Activated T-cell treated with anti-CD3 and anti-CD28 coated beads, Interleukin-2, amount 50 U/mL, for 48 hours (primary cell): Measurements from ENCODE around the gene DST.
"Not testable (repeated sequence)": the region's sequence is repeated elsewhere in the genome, so short reads cannot be mapped to it uniquely, and the experiment has no call there.

Source experiments
- DNase-seq, 2 experiments: peaks; one replicate each; pipeline ENCODE4 v3.0.0-alpha.2; 2020

Gene DST

DNA sequence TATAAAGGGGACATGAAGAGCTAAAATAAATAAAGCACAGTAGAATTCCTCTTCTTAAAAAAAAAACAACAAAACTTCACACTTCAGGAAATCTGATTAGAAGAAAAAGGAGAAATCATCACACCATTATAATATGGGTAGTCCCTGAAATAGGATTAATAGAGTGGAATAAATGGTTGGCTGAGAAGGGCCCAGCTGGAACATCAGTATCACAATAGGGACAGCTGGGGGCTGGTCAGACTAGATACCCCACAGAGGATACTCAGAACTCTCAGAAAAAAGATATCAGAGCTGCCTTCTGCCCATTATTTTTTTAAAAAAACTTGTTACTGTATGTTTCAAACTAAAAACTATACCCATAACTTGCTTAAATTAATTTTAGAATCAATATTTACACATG lies 75.2 kb downstream of the DST start:
- DNase-seq: no peak

GRCh38 chr6:56562730-56563129 lies 80.0 kb downstream of the DST start:
- DNase-seq: not testable (repeated sequence)

- no peak for DNase-seq
Observed at GRCh38 chr6:56556751-56557540, 85.7 kb downstream of the DST start.

GRCh38 chr6:56555438-56555872 lies 87.2 kb downstream of the DST start:
- no peak for DNase-seq

GRCh38 chr6:56552187-56553130 lies 90.2 kb downstream of the DST start:
- DNase-seq: no peak

DNA sequence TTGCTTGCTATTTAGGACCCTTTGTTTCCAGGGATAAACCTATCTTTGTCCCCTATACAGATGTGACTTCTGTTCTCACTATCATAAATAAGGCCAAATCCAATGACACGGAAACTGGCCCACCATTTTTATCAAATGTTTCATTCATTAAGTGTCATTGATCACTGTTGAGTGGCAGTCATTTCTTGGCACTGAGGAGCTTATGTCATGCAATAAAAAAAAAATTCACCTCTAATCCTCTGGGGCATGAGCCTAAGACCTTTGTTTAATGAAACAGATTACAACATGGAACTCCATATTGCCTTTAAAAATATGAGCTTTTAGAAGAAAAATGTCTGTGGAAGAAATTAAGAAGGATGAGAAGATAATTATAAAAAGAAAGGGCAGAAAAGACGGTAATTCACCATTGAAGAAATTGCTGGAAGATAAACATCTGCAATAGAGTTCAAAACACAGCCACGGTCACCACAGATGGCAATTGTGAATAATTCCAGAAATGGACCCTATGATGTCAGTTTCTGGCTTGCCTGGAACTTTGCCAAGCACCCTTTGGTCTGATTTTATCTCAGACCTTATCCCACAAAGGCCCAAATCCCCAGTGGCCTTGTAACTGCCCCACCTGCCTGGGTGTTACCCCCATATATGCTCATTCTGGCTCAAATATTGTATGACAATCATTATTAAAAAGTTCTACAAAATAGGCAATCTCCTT lies 91.1 kb downstream of the DST start:
- no peak for DNase-seq

DNA sequence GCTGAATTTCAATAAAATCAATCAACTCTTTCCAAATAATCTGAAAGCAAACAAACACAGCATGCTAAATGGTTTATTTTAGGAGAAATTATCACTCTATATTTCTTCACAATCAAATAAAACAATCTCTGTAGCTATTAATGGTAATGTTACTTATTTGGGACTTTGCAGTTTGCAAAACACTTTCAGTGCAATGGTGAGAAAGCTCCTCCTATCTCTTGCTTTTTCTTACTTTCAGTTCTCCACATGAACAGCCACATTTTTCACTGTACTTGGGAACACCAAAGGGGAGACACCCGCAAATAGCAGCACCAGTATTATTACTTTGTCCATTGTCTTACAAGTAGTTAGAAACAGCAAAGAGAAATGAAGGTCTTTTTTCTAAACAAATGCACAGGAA lies 92.4 kb downstream of the DST start:
- DNase-seq: no peak

GRCh38 chr6:56549014-56549413 lies 93.7 kb downstream of the DST start:
- DNase-seq: no peak

DNA sequence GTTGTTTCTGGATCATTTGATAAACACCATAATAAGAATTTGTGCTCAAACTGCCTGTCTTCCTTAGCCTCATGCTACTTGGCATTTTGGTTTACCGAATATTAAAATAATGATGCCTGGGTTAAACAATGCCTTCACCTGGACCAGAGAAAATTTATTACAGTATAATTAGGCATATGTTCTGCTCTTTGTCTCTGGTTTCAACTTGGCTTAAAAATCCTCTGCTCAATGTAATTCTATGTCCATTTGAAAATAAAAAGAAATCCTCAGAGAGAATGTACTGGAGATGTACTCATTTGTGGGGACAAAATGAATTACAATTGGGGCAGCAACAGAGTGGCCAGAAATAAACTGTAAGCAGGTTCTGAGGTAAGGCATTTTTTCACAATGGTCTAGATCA lies 95.0 kb downstream of the DST start:
- DNase-seq: no peak

DNA sequence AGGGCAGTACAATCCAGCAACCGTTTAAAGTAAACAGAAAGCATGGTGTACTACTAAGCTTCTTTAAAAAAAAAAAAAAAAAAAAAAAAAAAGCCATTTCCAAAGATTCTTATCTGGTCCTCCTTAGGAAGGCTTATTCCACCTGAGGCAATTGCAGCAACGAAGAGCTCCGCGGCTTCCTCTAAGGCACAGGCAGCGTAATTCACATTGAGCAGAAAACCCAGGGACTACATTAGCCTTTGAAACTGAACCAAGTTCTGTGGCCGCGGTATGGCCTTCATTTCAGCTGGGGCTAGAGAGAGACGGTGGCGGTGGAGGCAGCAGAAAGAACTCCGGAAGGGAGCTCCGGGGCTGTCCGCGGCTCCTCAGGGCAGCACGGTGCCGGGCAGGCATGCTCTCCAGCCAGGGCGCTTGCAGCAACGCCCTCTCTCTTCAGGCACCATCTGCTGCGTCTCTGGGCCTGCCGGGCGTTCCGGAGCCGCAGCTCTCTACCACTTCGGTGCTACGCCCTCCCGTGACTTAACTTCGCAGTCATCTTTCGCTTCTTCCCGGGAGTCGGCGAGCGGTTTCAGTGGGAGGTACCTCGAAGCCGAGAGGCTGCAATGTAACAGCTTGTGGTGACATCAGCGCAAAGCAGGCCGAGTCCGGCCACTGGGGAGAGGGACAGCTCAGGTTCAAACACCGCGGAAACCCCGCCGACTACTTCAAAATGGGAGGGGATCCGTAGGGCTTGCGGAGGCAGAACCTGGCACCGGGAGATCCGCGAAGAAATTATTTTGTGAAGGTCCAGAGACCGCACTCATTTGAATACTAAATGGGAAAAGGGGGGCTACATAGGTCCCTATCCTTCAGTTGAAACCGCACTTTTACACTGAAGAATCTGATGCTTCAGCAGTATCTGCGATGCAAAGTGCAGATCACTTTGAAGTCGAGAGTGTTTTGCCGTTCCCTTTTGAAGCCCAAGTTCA lies 100.0 kb downstream of the DST start:
- peak; percentile 77 to 83 for DNase-seq

GRCh38 chr6:56541741-56542360 lies 100.8 kb downstream of the DST start:
- DNase-seq: no peak

- no peak for DNase-seq
Observed at GRCh38 chr6:56541030-56541600, 101.6 kb downstream of the DST start.

DNA sequence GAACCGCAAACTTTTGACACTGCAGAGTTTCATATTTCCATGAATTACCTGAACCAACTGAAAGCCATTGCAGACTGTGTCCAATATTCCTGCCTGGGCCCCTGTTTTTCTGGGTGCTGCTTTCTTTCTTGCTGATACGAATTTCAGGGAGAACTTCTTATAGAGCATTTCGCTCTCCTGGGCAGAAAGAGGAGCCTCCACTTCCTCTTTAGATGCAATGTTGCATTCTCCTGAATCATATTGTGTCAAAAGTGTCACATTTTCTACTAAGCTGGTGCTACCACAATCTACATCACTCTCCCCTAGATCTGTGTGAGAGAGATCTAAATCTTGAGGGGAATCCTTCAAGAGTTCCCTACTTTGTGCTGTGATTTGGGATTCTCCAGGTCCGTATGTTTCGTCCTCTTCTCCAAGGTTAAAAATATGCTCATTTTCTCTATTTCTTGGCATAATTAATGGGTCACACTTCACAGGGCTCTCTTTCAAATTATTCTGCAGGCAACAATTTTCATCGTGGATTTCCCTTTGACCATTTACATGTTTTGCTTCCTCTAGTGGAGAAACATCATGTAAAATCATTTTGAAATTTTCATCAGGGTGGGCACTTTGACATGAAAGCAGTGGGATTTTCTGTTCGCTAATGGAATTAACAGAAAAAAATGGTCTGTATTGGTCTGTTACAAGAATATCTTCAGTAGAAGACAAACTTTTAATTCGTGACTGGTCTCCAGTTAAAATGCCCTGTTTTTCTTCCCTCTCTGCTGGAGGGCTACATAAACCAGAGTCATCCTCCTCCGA lies 102.3 kb downstream of the DST start:
- no peak for DNase-seq

- no peak for DNase-seq
Observed at GRCh38 chr6:56539527-56540105, 103.1 kb downstream of the DST start.

GRCh38 chr6:56538851-56539250 lies 103.8 kb downstream of the DST start:
- no peak for DNase-seq

DNA sequence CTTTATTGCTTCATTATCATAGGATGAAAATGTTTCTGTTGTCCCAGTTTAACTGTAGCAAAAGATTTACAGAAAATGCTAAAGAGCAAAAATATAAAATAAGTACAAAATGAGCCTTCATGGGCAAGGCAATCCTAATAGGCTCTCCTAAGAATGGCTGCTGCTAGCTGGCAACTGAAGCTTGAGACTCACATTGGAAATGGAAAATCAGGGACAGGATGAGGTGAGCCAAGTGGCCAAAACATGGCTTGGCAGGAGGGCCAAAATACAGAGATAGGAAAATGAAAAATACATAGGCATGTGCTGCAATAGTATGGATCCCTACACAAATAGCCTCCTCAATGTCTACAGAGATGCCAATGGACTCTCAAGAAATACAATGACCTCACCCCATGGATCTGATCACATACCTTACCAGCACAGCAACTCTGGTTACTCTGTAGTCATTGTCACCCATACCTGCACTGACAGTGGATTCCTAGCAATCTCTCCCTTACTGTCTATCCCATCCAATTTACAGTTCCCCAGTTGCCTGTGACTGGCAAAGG lies 105.4 kb downstream of the DST start:
- no peak for DNase-seq

DNA sequence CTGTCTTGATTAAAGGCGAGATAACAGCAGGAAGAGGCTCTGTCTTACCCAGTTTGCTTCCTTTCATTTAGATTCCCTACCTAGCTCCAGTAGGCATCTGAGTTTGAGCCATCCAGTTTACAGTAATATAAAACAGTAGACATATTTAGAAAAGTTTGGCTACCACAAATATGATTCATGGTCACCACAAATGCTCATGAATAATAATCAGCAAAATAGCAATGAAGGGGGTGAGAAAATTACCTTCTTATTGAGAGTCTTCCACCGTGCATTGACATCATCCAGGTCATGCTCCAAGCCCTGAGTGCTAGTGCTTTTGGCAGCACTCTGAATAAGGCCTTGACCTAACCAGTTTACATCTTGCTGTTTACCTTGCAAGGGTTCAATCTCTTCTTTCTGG lies 106.2 kb downstream of the DST start:
- no peak for DNase-seq

DNA sequence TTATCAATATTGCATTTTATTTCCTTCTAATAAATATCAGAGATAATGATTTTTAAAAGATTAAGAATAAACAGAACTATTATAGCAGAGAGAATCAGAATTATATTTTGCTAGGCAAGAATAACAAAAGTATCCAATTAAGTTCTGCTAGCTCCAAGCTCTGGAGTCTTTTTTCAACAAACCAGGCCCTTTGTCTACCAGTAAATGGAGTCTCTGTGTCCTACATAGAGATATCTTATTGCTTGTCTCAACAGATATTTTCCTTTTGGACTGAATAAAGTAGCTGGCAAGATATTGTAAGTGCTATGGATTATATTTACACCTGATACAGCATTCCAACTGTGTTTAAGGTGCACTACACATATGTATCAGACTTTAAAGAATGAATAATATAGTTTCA lies 107.1 kb downstream of the DST start:
- no peak for DNase-seq

GRCh38 chr6:56534680-56535419 lies 107.8 kb downstream of the DST start:
- no peak for DNase-seq
